ENCODE data around the gene TPX2.
A peak's percentile ranks its signal among the peaks of the same experiment; 100 is the strongest.

TPX2 gene

DNA sequence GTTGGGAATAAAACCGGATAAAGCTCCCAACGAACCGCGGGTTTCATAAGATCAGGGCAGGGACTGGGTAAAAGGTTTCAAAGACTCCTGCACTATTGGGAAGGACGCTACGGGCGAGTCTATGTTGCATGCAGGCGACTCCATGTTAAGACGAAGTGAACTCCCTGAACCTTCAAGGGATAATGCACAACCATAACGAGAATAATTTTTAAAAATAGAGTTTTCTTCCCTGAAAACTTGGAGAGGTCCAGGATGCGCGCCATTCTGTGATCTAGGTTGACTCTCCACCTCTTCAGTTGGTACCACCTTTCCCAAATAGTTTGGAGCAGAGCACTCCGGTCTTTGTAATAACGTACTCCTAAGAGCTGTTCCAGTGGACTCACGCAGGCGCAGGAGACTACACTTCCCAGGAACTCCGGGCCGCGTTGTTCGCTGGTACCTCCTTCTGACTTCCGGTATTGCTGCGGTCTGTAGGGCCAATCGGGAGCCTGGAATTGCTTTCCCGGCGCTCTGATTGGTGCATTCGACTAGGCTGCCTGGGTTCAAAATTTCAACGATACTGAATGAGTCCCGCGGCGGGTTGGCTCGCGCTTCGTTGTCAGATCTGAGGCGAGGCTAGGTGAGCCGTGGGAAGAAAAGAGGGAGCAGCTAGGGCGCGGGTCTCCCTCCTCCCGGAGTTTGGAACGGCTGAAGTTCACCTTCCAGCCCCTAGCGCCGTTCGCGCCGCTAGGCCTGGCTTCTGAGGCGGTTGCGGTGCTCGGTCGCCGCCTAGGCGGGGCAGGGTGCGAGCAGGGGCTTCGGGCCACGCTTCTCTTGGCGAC lies at the start of gene TPX2:
TPX2 (plus strand) TSS at position 562 of the 821 bp plus-strand sequence. CDS start 18,187 bp downstream, outside the sequence.
- peak; percentile 97 to 99 for DNase-seq

GRCh38 chr20:31690124-31690666 lies 48.9 kb upstream of the TPX2 start:
- no peak for DNase-seq

DNA sequence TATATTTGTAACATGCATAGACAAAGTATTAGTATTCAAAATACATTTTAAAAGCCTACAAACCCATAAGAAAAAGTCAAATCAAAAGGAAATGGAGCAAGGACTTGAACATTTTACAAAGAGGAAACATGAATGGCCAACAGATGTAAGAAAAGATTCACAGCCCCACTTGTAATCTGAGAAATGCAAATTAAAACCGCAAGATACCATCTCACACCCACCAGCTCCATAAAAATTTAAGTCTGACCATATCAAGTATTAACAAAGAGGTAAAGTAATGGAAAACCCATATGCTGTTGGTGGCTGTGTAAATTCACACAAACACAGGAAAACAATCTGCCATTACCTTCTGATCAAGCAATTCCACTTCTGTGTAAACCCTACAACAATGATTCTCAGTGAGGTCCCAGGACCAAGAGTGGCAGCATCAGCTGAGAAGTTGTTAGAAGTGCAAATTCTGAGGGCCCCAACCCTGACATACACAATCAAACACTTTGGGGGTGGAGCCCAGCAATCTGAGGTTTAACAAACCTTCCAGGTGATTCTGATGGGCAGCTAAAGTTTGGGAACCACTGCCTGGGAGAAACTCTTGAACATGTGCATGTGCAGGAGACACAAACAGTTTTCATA lies 47.3 kb upstream of the TPX2 start:
- DNase-seq: peak; percentile 44 to 88

GRCh38 chr20:31693402-31693801 lies 45.7 kb upstream of the TPX2 start:
- no peak for DNase-seq

- DNase-seq: peak; percentile 100
Measured at GRCh38 chr20:31693987-31694661, 45.0 kb upstream of the TPX2 start.

GRCh38 chr20:31694842-31695593 lies 44.1 kb upstream of the TPX2 start:
- DNase-seq: no peak

GRCh38 chr20:31695849-31696804 lies 43.0 kb upstream of the TPX2 start:
- no peak for DNase-seq

DNA sequence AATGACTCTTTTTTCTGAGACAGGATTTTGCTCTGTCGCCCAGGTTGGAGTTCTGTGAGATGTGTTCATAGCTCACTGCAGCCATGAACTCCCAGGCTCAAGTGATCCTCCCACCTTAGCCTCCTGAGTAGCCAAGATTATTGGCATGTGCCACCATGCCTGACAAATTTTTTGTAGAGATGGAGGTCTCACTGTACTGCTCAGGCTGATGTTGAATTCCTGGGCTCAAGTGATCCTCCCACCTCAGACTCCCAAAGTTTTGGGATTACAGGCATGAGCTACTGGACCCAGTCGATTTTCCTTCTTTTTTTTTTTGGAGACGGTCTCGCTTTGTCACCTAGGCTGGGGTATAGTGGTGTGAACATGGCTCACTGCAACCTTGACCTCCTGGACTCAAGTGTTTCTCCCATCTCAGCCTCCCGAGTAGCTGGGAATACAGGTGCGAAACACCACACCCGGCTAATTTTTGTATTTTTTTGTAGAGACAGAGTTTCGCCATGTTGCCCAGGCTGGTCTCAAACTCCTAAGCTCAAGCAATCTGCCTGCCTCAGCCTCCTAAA lies 40.8 kb upstream of the TPX2 start:
- no peak for DNase-seq

GRCh38 chr20:31698803-31699718 lies 40.0 kb upstream of the TPX2 start:
- no peak for DNase-seq

- DNase-seq: no peak
Measured at GRCh38 chr20:31699801-31700728, 39.0 kb upstream of the TPX2 start.

GRCh38 chr20:31700747-31701146 lies 38.3 kb upstream of the TPX2 start:
- DNase-seq: no peak

- DNase-seq: no peak
Measured at GRCh38 chr20:31701591-31701990, 37.5 kb upstream of the TPX2 start.

DNA sequence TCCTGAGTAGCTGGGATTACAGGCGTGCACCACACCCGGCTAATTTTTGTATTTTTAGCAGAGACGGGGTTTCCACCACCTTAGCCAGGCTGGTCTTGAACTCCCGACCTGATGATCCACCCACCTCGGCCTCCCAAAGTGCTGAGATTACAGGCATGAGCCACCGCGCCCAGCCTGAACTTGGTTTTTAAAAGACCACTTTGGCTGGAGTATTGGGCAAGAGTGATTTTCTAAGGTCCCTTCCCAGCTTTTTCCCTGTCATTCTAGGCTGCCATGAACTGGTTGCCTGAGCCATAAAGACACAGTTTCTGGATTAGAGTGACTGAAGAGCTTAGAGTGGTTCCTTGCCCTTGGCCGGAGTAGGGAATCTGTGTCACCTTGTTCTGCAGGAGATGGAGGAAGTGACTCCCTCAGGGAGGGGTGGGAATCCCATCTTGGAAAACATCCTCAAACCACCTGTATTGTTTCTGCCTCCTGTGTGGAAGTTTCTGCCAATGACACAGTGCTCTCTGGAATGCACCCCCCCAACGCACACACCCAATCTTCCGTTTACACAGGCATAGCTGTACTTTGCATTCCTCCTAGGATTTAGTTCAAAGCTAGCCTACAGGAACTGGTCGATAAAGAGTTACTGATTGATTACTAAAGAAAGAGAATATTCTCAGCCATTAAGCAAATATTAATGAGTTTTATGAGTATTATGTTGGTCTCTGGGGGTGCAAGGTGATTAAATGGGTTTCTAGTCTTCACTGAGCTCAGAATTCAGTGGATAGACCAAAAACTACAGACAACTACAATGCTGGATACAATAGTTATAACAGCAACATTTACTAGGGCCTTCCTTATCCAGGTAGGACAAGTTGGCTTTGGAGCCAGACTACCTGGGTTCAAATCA lies 34.6 kb upstream of the TPX2 start:
- no peak for DNase-seq

GRCh38 chr20:31705191-31705590 lies 33.9 kb upstream of the TPX2 start:
- no peak for DNase-seq

GRCh38 chr20:31705598-31706597 lies 33.2 kb upstream of the TPX2 start:
- DNase-seq: no peak

GRCh38 chr20:31706607-31707257 lies 32.4 kb upstream of the TPX2 start:
- no peak for DNase-seq
